Endodermal cell (in vitro differentiated cells): ENCODE measurements around the gene GTPBP2. TPM values are rescaled to one million over a fixed set of nuclear protein-coding genes. Genes with fewer than 3 reads are reported as not detected.
A peak's percentile ranks its signal among the peaks of the same experiment; 100 is the strongest.

ENCODE experiments used
- DNase-seq: peaks from one replicate; pipeline ENCODE4 v3.0.0-alpha.2; 2017
- H3K27ac ChIP-seq: 2 replicates; pipeline ENCODE4 v1.5.1; 2013; ENCODE audit warnings: mild to moderate bottlenecking, low read depth, low read length, moderate library complexity
- H3K27me3 ChIP-seq: 2 replicates; pipeline ENCODE4 v1.6.1; 2013; ENCODE audit warnings: mild to moderate bottlenecking, low read length, moderate library complexity; ENCODE audit not compliant: insufficient read depth, control insufficient read depth, poor library complexity, severe bottlenecking
- H3K36me3 ChIP-seq: 2 replicates; pipeline ENCODE4 v1.7.0; 2013; ENCODE audit warnings: mild to moderate bottlenecking, low read length, moderate library complexity; ENCODE audit not compliant: control insufficient read depth, insufficient read depth
- H3K4me1 ChIP-seq: one replicate; pipeline ENCODE4 v1.7.0; 2013; ENCODE audit warnings: low read length; ENCODE audit not compliant: control insufficient read depth, insufficient read depth
- H3K4me3 ChIP-seq: 2 replicates; pipeline ENCODE4 v1.5.1; 2013; ENCODE audit warnings: mild to moderate bottlenecking, low read length, moderate library complexity
- H3K9ac ChIP-seq: 2 replicates; pipeline ENCODE4 v1.6.1; 2013; ENCODE audit warnings: mild to moderate bottlenecking, low read length, moderate library complexity; ENCODE audit not compliant: poor library complexity, severe bottlenecking; ENCODE audit errors: extremely low read depth
- H3K9me3 ChIP-seq: 2 replicates; pipeline ENCODE4 v1.6.1; 2013; ENCODE audit warnings: mild to moderate bottlenecking, low read length, moderate library complexity; ENCODE audit not compliant: control insufficient read depth
- H3K27ac Mint-ChIP-seq: 2 replicates; pipeline ENCODE4 v1.8.0; 2020; ENCODE audit warnings: mixed read lengths
- H3K27me3 Mint-ChIP-seq: 2 replicates; pipeline ENCODE4 v1.8.0; 2021; ENCODE audit warnings: mild to moderate bottlenecking, mixed read lengths; ENCODE audit not compliant: insufficient read depth
- H3K36me3 Mint-ChIP-seq: 2 replicates; pipeline ENCODE4 v1.8.0; 2020; ENCODE audit warnings: low read depth, mixed read lengths
- H3K4me1 Mint-ChIP-seq: 2 replicates; pipeline ENCODE4 v1.8.0; 2020; ENCODE audit warnings: mixed read lengths
- H3K4me3 Mint-ChIP-seq: 2 replicates; pipeline ENCODE4 v1.8.0; 2020; ENCODE audit warnings: mild to moderate bottlenecking, moderate library complexity, mixed read lengths
- H3K9me3 Mint-ChIP-seq: 2 replicates; pipeline ENCODE4 v1.8.0; 2020; ENCODE audit warnings: mild to moderate bottlenecking, mixed read lengths
- CTCF ChIP-seq: fragments of 200-600 bp; sonication (generic); conservative IDR thresholded peaks from 2 replicates; pipeline ENCODE4 v1.5.0; 2021; ENCODE audit warnings: antibody characterized with exemption, mild to moderate bottlenecking
- WGBS, 2 experiments: methylation state at CpG; one replicate each; pipeline versions ENCODE4 v1.1.5 to v1.1.7; 2013; ENCODE audit warnings: missing lambda C conversion rate in 2 of 2, mixed read lengths in 1 of 2; ENCODE audit not compliant: insufficient coverage in 1 of 2, insufficient read length in 1 of 2; 5-methylcytosine and 5-hydroxymethylcytosine counted together
- total RNA-seq, 2 donors: library from RNA; stranded (reverse); fragmentation: NEBNext Ultra II Directional in 1 of 2; extraction: Animal tissue kit (Norgen Biotek cat#: 25700) in 1 of 2; gene quantifications; 2 replicates in 1 of 2; 3 replicates in 1 of 2; pipeline ENCODE4 v1.2.1, GENCODE V29; 2021

Gene GTPBP2
- total RNA-seq, 2 donors from 2014 or later = 87.9 to 90.6 TPM

DNA sequence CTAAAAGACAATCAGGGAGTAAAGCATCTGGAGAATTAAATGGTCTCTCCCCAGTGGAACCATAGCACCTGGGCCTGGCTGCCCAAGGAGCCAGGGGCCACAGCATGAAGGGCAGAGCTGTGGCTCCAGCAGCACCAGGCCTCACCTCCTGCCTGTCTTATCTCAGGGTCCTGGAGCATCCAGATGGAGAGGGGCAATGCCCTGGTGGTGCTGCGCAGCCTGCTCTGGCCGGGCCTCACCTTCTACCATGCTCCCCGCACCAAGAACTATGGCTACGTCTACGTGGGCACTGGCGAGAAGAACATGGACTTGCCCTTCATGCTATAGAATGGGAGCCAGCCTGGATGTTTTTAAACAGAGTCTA is 41.5 kb upstream of the GTPBP2 start:
- H3K27ac Mint-ChIP-seq = peak overlapping the region; percentile 62

DNA sequence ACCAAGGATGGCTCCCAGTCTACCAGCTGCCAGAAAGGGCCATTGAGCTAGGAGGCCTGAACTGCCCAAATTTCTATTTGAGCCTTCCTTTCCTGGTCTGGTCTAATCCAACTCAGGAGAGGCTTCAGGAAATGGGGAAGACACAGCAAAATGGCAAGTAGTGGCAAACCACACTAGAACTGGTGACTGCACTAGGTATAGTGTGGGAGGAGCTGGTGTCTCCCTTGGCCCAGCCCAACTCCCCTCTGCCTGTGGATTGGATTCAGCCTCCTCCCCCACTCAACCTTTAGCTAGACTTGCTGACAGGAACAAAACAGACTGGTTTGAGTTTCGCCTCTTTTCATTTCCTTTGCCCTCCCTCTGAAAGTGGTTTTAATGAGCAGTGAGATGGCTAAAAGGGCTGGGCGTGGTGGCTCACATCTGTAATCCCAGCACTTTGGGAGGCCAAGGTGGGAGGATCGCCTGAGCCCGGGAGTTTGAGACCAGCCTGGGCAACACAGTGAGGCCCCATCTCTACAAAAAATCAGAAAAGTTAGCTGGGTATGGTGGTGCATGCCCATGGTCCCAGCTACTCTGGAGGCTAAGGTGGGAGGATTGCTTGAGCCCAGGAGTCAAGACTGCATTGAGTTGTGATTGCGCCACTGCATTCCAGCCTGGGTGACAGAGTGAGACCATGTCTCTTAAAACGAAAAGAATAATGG is 41.0 kb upstream of the GTPBP2 start:
- peak overlapping the region; percentile 61 for H3K27ac ChIP-seq

More for the DNA sequence above, 41.5 kb upstream of the GTPBP2 start:
- Histone ChIP-seq H3K9me3 (no peaks in the 10 kb centered on the region), H3K27me3 (no peaks in the 10 kb centered on the region), H3K9ac (no peak overlapping the region), H3K4me3 (no peak overlapping the region), H3K27ac (no peak overlapping the region), H3K4me1 (peaks cover 18% of the 10 kb centered on the region), H3K36me3 (peaks cover 44% of the 10 kb centered on the region)
- no peak for DNase-seq
- no peak for TF ChIP-seq CTCF
- H3K4me3 Mint-ChIP-seq = no peak overlapping the region
- H3K36me3 Mint-ChIP-seq = peaks cover 36% of the 10 kb centered on the region
- WGBS, 2 experiments = 96 to 100% methylated on average over 4 to 6 of the region's 6 CpGs
- H3K27me3 Mint-ChIP-seq = no peaks in the 10 kb centered on the region
- no peaks in the 10 kb centered on the region for H3K9me3 Mint-ChIP-seq
- peaks cover 36% of the 10 kb centered on the region for H3K4me1 Mint-ChIP-seq

More for the DNA sequence above, 41.0 kb upstream of the GTPBP2 start:
- peaks cover 36% of the 10 kb centered on the region for H3K4me1 Mint-ChIP-seq
- H3K27me3 ChIP-seq = no peaks in the 10 kb centered on the region
- H3K4me3 ChIP-seq = no peak overlapping the region
- H3K4me3 Mint-ChIP-seq = no peak overlapping the region
- TF ChIP-seq CTCF = no peak
- WGBS, 2 experiments = 94 to 100% methylated on average over 4 to 6 of the region's 6 CpGs
- peaks cover 39% of the 10 kb centered on the region for H3K36me3 ChIP-seq
- H3K9me3 ChIP-seq = no peaks in the 10 kb centered on the region
- no peaks in the 10 kb centered on the region for H3K9me3 Mint-ChIP-seq
- peaks cover 18% of the 10 kb centered on the region for H3K4me1 ChIP-seq
- no peak for DNase-seq
- no peak overlapping the region for H3K9ac ChIP-seq
- H3K27ac Mint-ChIP-seq = peak overlapping the region; percentile 62
- H3K36me3 Mint-ChIP-seq = peaks cover 31% of the 10 kb centered on the region
- no peaks in the 10 kb centered on the region for H3K27me3 Mint-ChIP-seq
